Ramos (cell line): ENCODE results near the gene ADAD1.
"Not testable (repeated sequence)": the region's sequence is repeated elsewhere in the genome, so short reads cannot be mapped to it uniquely, and the experiment has no call there.

Experiments used
- in situ Hi-C: fragments of 300-500 bp; cut with MboI; formaldehyde crosslinking; loops from one replicate; pipeline ENCODE4 v1.14.3; 2022; ENCODE audit warnings: low sequenced_read_pairs; ENCODE audit not compliant: unreplicated experiment

The ADAD1 gene

DNA sequence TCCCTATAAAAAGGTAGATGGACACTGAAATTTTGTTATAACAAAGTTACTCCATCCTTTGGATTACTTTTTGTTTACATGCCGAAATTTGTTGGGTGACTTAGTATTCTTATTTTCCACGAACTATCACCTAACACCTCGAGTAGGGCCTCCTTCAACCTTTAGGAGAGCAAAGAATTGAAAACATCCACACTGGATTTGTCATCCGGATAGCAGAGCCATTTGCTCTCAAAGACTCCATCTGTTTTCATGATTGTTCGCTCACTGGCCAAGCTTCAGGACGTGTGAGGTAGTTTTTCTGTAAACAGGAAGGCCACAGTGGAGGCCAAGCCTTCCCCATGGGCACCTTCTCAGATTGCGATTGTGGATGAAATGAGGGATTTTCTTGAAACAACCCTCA, at the start of gene ADAD1:
Gene ADAD1, plus strand, starts transcription at position 301 of the 400 bp plus-strand sequence. CDS start 1,059 bp downstream, outside the sequence.
- in situ Hi-C loops = no loop called here

DNA sequence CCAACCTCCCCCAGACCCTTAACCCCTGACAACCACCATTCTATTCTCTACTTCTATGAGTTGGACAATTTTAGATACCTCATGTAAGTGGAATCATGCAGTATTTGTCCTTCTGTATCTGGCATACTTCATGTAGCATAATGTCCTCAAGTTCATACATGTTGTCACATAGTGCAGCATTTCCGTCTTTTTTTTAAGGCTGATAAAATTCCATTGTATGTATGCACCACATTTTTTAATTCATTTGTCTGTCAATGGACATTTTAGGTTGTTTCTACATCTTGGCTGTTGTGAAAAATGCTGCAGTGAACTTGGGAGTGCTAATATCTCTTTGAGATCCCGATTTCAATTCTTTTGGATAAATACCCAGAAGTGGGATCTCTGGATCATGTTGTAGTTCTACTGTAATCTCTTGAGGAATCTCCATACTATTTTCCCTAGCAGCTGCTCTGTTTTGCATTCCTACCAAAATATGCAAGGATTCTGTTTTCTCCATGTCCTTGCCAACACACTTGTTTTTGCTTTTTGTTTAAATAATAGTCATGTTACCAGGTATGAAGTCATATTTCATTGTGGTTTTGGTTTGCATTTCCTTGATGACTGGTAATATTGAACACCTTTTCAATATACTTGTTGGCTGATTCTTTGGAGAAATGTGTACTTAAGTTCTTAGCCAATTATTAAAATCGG, 48.8 kb upstream of the ADAD1 start:
- in situ Hi-C loops = no loop called here

DNA sequence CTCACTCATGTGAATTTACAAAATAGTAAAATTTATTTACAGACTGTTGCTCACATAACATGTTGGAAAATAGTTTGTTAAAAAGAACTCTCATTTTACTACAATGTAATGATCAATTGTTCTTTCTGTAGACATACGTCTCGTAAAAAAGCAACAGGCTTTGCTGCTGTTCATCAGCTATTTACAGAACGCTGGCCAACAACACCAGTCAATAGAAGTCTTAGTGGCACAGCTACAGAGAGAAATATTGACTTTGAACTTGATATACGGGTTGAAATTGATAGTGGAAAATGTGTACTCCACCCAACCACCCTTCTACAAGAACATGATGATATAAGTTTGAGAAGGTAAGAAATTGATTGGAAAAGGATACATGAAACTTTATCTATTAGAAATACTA, 47.6 kb upstream of the ADAD1 start:
- in situ Hi-C loops = no loop called here

DNA sequence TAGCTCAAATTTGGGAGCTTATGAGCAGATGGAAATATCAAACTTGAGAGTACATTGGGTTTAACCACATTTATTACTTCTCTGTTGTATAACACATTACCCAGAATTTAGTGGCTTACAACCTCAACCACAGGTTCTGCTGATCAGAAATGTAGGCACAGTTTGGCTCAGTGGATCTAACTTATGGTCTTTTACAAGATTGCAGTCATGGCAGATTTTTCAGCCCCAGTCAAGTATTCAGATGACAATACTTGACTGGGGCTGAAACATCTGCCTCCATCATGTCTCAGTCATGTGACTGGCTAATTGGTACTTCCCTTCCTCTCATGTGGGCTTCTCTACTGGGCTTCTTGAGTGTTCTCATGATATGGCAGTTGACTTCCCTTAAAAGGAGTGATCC, 44.0 kb upstream of the ADAD1 start:
- in situ Hi-C loops = no loop called here

DNA sequence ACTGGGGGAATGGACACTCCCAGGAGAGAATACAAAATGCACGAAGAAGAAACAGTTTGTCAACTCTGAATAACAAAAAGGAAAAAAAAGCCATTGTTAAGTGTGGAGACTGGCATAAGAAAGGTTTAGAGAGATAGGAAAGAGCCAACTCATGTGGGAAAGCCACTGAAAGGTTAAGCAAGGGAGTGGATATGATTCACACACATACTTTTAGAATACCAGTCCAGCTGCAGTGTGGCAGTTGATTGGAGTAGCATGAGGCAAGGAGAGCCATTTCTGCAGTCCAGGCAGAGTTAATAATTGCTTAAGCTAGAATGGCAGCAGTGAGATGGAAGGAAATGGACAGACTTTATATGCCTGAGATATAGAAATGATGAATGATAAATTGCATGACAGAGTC, 36.9 kb upstream of the ADAD1 start:
- in situ Hi-C loops = no loop called here

DNA sequence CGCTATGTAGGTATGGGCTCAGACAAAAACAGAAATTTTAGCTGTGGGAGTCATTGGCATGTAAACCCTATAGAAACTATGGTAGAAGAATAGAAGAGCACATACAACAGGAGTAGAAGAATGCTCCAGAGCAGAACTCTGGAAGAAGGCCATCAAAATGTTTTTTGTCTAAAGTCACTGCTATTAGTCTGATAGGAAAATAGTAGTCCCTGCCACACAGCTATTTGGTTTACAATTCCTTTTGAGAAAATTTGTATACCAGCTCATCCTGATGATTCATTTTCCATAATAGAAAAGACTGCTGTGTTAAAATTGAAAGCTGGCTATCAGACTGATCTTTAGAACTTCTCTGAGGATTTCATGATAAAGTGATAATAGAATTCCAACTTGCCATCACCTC, 32.8 kb upstream of the ADAD1 start:
- in situ Hi-C loops = no loop called here

DNA sequence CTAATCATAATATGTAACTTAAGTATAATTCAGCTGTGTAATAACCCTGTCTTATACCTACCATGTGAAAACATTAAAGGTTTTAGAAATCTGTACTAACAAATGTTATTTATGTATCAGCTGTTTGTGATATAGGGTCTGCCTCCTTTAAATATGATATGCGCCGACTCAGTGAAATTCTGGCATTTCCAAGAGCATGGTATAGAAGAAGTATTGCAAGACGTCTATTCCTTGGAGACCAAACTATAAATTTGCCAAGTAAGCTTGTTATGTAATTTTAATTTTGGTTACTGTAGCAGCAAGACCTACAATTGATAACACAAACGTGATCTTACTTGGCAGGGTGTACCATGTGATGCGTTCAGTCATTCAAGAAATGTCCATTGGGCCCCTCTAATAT, 32.3 kb upstream of the ADAD1 start:
- in situ Hi-C loops = no loop called here

DNA sequence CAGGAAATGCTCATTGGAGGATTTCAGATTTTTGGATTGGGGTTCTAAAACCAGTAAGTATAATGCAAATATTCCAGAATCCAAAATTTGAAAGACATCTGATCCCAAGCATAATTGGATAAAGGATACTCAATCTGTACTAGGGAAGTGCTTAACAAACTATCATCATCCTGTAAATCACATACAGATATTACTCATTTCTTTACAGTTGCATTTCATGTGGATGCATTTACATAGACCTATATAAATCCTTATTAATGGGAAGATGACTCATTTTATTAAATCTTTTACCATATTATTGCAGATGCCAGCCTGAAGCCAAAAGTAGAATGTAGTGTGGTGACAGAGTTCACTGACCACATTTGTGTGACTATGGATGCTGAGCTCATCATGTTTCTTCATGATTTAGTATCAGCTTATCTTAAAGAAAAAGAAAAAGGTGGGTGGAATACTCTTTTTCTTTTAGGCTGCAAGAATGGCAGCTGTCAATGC, 22.4 kb upstream of the ADAD1 start:
- in situ Hi-C loops = no loop called here

DNA sequence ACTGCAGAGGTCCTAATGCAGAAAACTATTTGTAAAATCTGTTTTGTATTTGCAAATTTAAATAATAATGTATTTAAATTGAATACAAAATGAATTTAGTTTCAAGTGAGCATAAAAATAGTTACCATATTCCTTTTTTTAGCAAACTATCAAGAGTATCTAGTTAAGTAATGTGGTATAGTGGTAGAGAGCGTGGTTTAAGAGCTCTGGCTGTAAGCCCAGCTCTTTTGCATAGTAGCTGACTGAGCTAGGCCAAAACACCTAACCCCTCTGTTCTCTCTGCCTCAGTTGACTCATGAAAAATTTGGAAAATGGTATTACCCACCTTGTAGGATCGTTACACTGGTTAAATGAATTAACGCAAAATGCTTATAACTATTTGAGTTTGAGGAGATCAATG, 18.1 kb upstream of the ADAD1 start:
- in situ Hi-C loops = no loop called here

DNA sequence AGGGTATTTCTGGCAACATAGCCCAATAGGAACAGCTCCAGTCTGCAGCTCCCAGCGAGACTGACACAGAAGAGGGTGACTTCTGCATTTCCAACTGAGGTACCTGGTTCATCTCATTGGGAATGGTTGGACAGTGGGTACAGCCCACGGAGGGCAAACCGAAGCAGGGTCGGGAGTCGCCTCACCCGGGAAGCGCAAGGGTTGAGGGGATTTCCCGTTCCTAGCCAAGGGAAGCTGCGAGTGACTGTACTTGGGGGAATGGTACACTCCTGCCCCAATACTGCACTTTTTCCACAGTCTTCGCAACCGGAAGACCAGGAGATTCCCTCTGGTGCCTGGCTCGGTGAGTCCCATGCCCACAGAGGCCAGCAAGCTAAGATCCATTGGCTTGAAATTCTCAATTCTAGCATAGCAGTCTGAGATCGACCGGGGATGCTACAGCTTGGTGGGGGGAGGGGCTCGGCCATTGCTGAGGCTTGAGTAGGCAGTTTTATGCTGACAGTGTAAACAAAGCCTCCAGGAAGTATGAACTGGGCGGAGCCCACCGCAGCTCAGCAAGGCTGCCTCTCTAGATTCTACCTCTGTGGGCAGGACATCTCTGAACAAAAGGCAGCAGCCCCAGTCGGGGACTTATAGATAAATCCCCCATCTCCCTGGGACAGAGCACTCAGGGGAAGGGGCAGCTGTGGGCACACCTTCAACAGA, 14.0 kb upstream of the ADAD1 start:
- in situ Hi-C loops = no loop called here

DNA sequence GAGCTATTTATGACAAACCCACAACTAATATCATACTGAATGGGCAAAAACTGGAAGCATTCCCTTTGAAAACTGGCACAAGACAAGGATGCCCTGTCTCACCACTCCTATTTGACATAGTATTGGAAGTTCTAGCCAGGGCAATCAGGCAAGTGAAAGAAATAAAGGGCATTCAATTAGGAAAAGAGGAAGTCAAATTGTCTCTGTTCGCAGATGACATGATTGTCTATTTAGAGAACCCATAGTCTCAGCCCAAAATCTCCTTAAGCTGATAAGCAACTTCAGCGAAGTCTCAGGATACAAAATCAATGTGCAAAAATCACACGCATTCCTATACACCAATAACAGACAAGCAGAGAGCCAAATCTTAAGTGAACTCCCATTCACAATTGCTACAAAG, 10.0 kb upstream of the ADAD1 start:
- in situ Hi-C loops = not testable (repeated sequence)

DNA sequence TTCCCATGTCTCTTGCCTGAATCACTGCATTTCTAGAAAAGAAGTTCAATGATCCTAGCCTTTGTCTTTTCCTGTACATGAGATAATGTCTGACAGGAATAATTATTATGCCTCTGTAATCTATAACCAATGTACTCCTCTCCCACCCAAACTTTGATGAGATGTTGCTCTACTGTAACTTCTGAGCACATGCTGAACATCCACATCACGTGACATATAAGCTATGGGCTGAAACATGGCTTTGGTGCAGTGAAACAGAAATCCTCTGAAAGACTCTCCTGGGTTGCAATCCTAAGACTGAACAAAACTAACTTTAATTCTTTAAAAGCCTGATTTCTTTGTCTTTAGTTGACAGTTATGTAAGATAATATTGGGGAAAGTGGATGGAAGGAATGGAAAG, 1.5 kb upstream of the ADAD1 start:
- in situ Hi-C loops = no loop called here

DNA sequence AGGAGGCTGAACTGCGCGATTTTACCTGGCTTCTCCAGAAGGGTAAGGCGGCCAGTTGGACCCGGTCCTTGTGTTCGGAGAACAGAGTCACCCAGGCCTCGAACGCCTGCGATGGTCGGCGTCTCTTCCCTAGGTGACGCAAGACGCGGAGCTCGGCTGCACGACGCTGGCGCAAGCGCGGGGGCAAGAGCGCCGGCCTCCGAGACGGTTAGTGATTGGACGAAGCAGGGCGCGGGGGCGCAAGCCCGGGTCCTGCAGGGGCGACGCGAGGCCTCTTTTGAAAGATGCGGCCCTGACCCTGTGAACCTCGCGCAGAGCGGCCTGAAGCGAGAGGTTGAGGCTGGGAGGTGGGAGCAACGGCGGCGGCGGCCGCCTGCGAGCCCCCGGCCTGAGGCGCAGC, 428 bp downstream of the ADAD1 start:
- in situ Hi-C loops = no loop called here

DNA sequence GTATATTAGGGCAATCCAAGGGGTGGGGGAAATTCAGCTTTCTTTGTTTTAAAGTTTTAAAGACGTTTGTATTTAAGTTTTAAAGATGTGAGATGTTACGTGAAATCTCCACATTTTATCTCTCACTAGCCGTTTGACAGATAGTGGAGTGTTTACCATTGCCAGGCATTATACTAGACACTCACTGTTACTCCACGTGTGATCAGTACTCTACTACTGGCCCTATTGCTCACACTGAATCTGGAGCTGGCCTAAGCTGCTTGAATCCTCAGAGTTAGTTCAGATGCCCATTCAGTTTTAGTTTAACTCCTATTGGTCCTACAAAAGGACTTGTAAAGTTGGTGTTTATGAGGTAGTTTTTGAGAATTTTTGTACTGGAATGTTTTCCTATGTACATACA, 4.5 kb downstream of the ADAD1 start:
- in situ Hi-C loops = no loop called here

DNA sequence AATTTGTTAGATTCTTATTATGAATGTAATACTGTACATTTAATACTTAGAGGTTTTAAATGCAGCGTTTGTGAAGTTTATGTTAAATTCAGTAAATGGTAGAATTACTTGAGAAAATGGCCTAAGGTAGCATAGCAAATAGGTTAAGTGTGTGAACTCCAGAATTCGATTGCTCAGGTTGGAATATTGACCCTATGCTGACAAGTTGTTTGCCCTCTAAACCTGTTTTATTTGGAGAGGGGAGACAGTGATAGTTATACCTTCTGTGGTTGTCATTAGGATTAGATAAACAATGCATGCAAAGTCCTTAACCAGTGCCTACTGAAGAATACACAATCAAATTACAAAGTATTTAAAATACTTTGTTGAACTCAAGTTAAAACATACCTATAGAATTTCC, 5.4 kb downstream of the ADAD1 start:
- in situ Hi-C loops = no loop called here

DNA sequence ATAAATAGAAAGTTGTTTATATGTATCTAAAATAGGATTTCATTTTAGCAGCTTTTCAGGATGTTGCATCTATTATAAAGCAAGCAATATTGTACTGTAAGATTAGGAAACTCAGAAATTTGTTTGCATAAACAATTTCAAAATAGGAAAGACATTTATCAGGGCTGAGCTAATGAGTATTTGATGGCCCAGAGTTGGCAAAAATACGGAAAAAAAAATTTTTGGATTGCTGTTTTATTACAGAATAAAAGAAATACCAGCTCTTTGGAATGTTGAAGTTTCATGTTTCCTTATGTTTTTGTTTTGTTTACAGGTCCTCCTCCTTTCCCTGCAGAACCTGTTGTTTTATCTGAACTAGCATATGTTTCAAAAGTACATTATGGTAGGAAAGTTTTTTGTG, 14.5 kb downstream of the ADAD1 start:
- in situ Hi-C loops = no loop called here

DNA sequence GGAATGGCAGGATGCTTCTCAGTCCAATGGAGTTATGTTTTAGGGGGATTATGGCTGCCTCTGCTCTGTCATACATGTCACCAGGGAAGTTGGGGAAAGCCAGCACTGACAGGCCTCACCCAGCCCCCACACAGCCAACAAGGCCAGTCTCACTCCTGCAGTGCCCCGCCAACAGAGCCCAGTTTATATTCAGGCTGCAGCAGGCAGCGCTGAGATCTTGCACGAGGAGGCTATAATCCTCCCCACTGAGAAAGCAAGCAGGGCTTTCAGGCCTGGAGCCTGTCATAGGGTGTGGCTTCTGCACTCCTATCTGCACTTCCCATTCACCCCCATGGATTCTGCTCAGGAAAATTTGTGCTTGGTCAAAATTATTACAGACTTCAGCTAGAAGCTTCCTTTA, 25.1 kb downstream of the ADAD1 start:
- in situ Hi-C loops = no loop called here

DNA sequence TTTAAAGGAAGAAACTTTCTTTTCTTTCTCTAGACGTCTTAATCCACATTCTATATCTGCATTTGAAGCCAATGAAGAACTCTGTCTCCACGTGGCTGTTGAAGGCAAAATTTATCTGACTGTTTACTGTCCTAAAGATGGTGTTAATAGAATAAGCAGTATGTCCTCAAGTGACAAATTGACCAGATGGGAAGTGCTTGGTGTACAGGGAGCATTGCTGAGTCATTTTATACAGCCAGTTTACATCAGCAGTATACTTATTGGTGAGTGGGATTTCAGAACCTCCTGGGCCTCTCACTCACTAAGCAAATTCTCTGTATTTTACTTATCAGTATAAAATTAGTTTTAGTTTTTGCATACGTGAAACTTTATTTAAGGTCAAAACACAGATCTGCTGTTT, 33.7 kb downstream of the ADAD1 start:
- in situ Hi-C loops = no loop called here

DNA sequence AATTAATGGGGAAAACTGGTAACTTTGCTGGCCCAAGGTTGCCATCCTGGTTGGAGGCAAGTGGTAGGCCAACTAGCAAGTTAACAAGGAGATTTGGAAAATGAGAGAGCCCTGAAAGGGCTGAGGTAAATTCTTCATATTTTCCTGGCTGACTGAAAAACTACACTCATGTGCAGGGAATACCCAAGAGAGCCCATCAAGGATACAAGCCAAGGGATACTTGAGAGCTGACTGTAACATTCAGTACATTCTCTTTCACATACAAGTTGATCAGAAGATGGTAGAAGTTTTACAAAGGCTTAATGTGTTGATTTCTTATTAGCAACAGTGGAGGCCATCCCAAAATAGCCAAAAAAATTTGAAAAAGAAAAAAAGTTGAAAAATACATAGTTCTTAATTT, 44.4 kb downstream of the ADAD1 start:
- in situ Hi-C loops = no loop called here

DNA sequence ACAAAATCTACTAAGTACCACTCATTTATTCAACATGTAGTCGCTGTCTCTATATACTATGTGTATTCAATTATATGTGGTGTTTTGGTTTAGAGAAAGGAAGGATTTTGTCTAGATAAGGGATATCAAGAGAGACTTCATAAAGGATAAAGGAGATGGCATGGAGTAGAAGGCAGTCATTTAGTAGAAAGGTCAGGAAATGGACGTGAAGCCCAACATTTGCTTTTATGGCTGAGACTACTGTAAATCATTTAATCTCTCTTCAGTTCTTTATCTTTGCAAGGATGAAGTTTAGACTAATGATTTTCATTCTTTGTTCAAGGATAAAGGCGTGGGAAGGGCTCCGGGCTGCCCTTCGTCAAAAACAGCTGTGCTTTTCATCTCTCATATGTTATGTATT, 52.5 kb downstream of the ADAD1 start:
- in situ Hi-C loops = no loop called here

DNA sequence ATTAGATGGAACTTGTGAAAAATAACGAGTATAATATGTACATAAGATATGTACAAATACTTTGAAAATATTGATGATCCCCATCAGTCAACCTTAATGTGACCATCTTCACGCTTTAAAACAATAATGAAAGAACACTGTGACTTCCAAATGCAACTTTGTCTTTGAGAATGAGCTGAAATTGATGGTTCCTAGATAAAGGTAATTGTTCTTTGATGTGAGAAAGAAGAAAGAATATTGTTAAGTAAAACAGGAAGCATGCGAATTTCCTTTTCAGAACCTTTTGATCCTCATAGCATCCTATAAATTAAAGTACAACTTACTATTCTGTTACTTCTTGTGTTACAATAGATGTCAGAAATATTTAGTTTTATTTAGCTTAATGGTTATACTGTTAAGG, 55.5 kb downstream of the ADAD1 start:
- in situ Hi-C loops = no loop called here

DNA sequence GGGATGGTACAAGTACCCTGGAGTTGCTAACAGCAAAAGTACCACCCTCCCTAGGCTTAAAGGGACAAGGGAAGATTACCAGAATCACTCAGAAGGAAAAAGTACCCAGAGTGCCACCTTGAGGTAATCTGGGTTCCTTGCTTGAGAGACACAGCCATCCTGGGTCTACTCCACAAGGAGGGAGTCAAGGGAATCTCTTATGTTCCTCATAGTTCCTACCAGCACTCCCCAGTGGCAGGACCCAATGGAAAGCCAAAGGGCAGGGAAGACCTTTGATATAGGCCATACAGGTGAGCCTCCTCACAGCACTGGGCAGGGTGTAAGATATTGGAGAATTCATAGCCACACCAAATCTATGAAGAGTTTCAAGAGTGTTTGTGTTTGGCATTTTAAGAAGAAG, 72.0 kb downstream of the ADAD1 start:
- in situ Hi-C loops = no loop called here
